ENCODE results near the gene MAST4.
"Not testable (repeated sequence)": the region's sequence is repeated elsewhere in the genome, so short reads cannot be mapped to it uniquely, and the experiment has no call there.

The MAST4 gene

DNA sequence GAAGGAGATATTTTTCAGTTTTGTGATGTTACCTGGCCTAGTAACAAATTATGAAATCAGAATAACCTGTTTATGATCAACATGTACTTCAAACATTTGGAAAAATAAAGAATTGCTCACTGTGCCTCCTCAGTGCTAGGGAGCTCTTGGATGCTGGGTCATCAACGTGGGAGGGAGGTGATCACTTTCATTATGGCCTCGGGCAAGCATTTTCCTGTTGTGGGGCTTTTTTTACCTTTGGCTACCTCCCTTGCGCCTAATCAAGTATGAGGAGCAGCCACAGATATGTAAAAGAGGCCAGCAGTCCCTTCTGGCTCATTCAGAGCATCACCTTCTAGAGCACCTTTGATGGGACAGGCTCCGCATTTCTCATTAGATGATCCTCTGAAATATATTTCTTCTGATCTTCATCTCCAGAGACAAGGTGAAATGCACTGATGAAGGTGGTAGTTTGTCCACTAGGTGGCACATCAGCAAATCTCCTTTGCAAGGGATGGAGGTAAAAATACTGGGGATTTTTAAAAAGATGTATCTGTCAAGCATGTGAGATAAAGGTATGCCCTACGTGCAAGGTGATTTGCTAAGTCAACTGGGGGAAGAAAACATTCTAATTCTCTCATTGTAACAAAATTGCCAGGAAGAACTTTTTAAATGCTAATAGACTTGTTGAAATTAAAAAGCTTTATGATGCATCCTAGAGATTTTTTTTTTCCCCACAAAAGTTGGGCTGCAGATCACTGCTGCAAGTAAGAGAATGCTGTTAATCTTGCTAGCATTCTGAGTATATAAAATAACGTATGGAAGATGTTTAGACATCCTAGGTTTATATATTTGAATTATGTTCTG lies 218.2 kb downstream of the MAST4 start:
- DNase-seq = peak; percentile 22

GRCh38 chr5:66818304-66818934 lies 222.2 kb downstream of the MAST4 start:
- DNase-seq = no peak

DNA sequence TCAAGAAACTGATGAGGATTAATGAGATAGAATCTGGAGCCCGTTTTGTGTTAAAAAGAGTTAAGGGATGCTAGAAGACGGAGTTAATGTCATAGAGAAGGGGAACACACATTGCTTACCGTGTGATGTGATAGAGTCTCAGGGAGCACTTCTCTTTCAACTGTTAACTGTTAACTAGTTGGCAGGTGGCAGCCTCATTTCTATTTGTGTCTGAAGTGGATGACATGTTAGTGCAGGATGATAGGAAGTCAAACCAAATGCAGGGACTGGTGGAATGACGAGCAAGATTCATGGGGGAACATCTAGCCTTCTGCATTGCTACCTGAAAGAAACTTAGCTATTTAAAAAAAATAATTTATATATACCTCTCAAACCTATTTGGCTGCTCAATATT lies 222.7 kb downstream of the MAST4 start:
- no peak for DNase-seq

DNA sequence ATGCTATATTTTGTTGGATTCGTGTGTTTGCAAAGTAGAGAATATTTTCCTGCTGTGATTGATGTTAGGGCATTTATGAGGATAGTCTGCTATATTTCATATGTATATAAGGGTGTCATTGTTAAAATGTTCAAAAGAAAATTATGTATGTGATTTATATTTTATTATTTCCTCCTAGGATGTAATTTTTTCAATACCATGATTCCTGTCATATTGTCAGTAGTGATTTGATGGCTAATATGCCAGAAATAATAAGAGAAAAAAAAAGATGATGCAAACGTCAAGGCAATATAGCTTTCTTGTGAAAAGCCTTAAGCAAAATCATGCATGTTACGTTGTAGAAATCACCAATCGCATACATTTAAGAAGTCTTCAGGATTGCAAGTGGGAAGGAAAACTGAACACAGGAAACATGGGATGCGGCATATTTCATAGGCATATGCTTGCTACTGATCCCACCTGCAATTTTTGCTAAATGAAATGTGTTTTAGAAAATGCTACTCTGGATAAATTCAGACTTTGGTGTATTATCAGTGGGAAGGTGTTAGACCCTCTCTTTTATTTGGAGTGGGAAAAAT lies 224.5 kb downstream of the MAST4 start:
- DNase-seq = no peak

GRCh38 chr5:66821688-66822429 lies 225.7 kb downstream of the MAST4 start:
- DNase-seq = no peak

DNA sequence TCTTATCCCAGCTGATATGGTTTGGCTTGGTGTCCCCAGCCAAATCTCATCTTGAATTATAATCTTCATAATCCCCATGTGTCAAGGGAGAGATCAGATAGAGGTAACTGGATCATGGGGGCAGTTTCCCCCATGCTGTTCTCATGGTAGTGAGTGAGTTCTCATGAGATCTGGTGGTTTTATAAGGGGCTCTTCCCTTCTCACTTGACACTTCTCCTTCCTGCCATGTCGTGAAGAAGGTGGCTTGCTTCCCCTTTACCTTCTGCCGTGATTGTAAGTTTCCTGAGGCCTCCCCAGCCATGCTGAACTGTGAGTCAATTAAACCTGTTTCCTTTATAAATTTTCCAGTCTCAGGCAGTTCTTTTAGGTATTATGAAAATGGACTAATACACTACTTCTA lies 226.7 kb downstream of the MAST4 start:
- DNase-seq = not testable (repeated sequence)

DNA sequence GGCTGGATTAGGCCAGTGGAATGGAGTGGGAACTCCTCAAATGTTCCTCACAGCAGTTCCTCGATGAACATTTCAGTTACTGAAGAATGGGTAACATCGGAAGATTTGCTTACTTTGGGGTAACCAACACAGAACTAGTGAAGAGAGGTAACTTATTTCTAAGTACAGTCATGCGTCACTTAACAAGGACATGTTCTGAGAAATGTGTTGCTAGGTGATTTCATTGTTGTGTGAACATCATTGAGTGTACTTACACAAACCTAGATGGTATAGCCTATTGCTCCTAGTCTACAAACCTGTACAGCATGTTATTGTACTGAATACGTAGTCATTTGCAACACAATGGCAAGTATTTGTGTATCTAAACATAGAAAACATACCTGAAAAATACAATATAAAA lies 228.3 kb downstream of the MAST4 start:
- no peak for DNase-seq

- no peak for DNase-seq
Observed at GRCh38 chr5:66826263-66826662, 230.1 kb downstream of the MAST4 start.

DNA sequence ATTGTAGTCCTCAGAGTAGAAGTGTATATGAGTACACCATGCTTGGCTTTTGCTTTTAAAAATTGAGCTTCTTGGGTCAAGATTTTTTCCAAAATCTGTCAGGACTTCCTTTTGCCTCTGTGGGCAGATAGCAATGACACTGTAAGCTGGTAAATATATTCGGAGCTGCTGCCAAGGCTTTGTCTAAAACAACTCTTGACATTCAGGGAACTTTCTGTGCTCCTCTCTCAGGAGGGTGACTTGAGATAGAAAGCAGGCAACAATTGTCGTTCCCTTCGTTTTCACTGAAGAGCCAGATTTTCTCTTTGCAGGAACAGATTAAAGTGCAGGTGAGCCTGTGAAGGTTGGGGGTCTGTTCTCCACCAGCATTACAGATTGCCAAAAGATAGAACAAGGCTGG lies 230.5 kb downstream of the MAST4 start:
- DNase-seq = no peak

DNA sequence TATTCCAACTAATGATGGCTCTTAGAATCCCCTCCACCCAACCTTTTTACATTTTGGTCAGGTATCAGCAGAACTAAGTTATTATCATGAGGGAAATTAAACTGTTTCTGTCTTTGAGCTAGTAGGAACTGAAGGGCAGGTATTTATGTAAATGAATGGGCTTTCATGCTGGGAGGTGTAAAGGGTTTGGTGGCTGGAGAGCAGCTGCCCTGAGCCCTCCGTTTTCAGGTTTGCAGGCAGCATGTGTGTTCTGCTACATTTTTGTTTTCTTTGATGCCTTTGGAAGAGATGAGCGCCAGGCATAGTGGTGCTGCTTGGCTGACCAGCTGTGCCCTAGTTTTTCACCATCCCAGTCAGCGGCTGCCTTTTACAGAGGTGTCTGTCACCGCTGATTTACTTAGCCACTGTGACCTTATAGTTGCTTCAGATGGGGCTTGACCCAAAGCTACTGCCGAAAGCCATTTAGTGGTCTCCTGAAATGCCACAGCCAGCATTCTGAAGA lies 231.9 kb downstream of the MAST4 start:
- DNase-seq = no peak

DNA sequence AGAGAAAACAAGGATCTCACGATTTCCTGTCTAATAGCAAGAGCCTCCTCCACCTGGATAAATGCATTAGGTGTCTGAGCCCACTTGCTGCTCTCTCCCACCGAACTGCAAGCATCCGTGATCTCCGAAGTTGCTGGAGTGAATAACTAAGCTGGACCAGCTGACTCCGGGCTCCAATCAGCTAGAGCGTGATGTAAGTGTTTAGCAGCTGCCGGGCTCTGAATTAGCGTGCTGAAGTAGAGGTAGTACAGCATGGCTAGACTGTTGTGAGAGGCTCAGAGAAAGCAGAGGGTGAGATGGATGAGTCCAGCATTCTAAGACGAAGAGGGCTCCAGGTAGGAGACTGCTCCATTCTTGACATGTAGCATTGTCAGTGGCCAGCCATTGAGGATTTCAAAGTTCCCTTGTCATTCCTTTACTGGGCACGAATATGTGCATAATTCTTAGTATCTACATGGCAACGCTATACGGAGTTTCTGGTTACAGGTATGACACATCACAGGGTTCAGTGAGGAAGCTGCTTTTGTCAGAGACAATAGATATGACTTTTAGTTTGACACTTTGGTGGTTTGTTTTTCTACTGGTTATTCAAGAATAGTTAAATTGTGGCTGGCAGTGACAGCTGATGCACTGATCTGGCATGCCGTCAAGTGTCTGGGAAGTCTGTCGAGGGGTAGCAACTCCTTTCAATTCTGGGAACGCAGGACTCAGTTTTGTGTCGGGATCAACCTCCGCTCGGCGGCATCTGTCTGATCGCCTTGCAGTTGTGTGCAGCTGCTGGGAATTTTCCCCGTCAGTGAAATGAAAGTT lies 232.6 kb downstream of the MAST4 start:
- DNase-seq = no peak

DNA sequence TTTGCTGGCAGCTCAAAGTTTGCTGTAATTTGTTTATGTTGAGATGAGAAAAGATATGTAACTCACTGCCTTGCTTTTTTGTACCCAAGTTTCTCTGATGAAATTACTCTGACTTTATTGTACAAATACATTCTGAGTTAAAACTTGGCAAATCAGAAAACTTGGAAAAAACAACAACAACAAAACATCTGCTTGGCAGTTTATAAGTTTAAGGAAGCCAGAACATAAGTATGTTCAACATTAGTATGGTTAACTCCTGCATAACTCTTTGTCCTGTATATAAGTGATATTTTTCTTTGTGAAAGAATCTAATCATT lies 233.1 kb downstream of the MAST4 start:
- no peak for DNase-seq

- no peak for DNase-seq
Observed at GRCh38 chr5:66829826-66830225, 233.6 kb downstream of the MAST4 start.

GRCh38 chr5:66830636-66831035 lies 234.4 kb downstream of the MAST4 start:
- no peak for DNase-seq

- no peak for DNase-seq
Observed at GRCh38 chr5:66839636-66840185, 243.5 kb downstream of the MAST4 start.

DNA sequence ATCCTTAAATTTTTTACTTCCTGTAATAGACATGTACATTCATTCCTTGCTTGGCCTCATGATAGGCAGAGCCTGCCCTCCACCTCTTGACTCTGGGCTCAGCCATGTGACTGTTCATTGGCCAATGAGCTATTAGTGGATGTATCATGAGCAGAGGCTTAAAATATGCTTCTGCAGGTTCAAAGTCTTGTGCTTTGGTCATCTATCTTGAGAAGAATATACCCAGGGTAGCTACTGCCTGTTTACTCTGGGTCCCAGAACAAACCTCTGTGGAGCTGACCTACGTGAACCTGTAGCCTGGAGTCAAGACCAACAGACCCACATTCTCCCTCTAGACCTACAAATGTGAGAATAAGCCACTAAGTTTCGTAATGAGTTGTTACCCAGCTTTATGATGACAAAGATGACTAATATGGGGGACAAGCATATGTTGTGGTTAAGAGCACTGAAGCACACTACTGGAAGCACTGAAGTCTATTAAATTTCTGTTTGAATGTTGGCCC lies 244.4 kb downstream of the MAST4 start:
- no peak for DNase-seq

DNA sequence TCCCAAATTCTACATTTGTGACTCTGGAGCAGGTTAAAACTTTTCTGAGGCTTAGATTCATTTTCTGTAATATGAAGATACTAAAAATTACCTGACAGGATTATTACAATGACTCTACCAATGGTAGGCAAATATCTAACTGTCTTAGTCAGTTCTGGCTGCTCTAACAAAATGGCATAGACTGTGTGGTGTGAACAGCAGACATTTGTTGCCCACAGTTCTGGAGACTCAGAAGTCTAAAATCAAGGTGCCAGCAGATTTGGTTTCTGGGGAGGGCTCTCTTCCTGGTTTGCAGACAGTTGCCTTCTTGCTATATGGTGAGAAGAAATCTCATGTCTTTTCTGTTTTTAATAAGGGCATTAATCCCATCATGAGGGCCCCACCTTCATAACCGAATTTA lies 245.1 kb downstream of the MAST4 start:
- no peak for DNase-seq

- no peak for DNase-seq
Observed at GRCh38 chr5:66842540-66842939, 246.3 kb downstream of the MAST4 start.

DNA sequence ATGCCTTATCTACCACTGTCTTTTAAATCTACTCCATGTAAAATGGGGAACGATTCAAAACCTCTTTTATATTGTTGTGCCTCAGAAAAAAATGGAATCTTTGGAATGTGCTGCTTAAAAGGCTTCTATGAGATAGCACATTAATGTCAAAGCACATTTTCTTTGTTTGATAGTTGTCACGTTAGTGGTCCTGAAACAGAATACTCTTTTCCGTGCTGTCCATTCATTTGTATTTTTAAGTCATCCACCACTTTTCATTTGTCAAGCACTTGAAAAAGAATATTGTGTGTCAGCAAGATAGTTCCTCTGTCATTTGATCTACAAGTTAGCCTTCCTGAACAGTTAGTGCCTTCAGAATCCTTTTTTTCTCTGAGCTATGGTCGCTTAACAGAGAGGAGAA lies 246.9 kb downstream of the MAST4 start:
- no peak for DNase-seq

DNA sequence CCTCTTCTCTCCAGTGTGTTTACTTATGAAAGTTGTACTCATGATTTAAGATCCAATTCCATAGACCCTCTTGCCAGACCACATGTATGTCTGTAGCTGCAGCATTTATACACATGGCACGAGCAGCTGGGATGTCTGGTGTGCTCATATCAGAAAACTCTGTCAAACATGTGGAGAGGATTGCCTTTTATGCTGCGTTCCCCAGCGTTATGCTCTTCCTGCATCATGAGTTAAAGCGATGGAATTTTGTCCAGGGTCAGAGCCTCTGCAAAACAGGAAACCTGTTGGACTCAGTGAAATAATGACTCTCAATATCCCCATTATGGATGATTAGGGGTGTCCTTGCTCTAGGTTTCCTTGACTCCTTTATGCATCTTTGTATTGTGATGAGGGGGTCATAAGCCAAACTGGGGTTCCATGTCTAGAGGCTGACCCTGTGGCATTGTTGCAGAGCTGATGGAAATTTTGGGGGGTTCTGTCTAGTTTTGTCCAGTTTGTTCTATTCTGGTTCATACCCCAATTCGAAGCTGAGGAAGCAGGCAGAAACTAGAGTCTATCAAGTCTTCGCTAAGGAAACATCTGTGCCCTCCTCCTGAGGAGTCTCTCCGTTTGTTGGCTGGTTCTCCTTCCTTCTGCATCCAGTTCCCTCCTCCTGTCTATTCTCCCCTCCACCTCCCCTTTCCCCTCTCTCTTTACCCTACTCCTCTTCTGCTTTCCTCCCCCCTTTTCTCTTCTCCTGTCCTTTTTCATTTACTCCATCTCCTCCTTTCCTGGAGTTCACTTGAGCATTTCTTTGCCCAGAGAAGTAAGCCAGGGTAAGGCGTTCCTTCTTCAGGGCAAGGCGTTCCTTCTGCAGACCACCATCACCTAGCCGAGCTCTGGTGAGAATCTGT lies 252.8 kb downstream of the MAST4 start:
- no peak for DNase-seq

DNA sequence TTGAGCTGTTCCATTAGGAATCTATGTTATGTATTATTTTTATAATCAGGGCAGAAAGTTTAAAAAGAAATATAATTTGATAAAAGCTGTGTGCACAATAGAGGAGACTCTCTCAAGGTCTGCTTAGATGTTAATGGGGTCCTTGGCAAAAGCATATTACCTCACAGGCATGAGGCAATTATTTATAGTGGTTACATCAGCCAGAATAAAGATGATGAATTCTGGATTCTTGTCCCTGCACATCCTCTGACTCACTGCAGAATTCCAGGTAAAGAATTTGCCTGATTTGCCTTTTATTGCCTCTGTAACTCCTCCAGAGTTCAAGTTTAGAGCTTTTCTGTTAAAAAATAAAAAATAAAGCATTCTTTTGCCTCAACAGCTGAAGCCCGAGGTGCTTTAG lies 253.6 kb downstream of the MAST4 start:
- DNase-seq = no peak
